Measurements from ENCODE around the gene CARD11.

GRCh38 chr7:2863461-2864066 lies 180.1 kb downstream of the CARD11 start:
- TF ChIP-seq CTCF (conservative IDR thresholded peaks at IDR 0.05) (no peak), ZFX (IDR thresholded peaks at IDR 0.05) (no peak)
